GM12878 (cell line): ENCODE data around the gene SUPT3H. TPM values are rescaled to one million over a fixed set of nuclear protein-coding genes. Genes with fewer than 3 reads are reported as not detected.

ENCODE experiments used
- ATAC-seq: fragments of 200-7000 bp; cut with Tn5 transposase; 3 replicates; pipeline ENCODE4 v1.9.1; 2020; ENCODE audit warnings: mild to moderate bottlenecking, moderate library complexity
- BruUV-seq: library from RNA; stranded (reverse); fragments of 400-500 nt; replicated peaks from 2 replicates; lab custom pipeline; 2021; lab: Mats Ljungman, UMichigan
- CTCF ChIA-PET: fragments of 300-600 bp; sonication (Branson Sonifier 250); formaldehyde crosslinking; extraction: SDS; loops from one replicate; lab custom pipeline; 2021; ENCODE audit warnings: inconsistent platforms; lab: Yijun Ruan, JAX
- POLR2A ChIA-PET: fragments of 350-600 bp; formaldehyde crosslinking; extraction: SDS; loops from one replicate; lab custom pipeline; 2021; ENCODE audit warnings: inconsistent platforms; lab: Charles Lee
- RAD21 ChIA-PET: fragments of 300-600 bp; sonication (Branson Sonifier 250); formaldehyde crosslinking; loops from one replicate; lab custom pipeline; 2023; ENCODE audit warnings: antibody characterized with exemption; ENCODE audit not compliant: unreplicated experiment; lab: Charles Lee
- SMC1A ChIA-PET: fragments of 300-600 bp; sonication (Branson Sonifier 250); formaldehyde crosslinking; loops from one replicate; lab custom pipeline; 2023; ENCODE audit not compliant: unreplicated experiment, uncharacterized antibody; lab: Charles Lee
- DNase-seq: peaks from one replicate; pipeline ENCODE4 v3.0.0-alpha.2; 2011; ENCODE audit warnings: low read depth, low spot score
- FAIRE-seq: peaks from 3 replicates; lab custom pipeline; 2011; peaks lifted over from hg19 to GRCh38; lab: Jason Lieb, UNC
- H2AFZ ChIP-seq: 2 replicates; pipeline ENCODE4 v1.6.0; 2011; ENCODE audit warnings: low read depth, low read length, control low read depth; ENCODE audit not compliant: control insufficient read depth
- H3K27ac ChIP-seq: 2 replicates; pipeline ENCODE4 v1.5.1; 2011; ENCODE audit warnings: control low read depth; ENCODE audit not compliant: control insufficient read depth, insufficient read depth
- H3K27me3 ChIP-seq, 2 experiments: replicated peaks in 1 of 2; 2 replicates each; pipeline versions ENCODE4 v1.6.0 to v1.6.1; 2011; ENCODE audit warnings: low read length in 1 of 2; ENCODE audit not compliant: control insufficient read depth in 2 of 2, insufficient read depth in 2 of 2
- H3K36me3 ChIP-seq, 2 experiments: 2 replicates each; pipeline ENCODE4 v1.5.1; 2011; ENCODE audit warnings: low read length in 1 of 2; ENCODE audit not compliant: control insufficient read depth in 2 of 2, insufficient read depth in 2 of 2
- H3K4me1 ChIP-seq: 2 replicates; pipeline ENCODE4 v1.6.1; 2011; ENCODE audit warnings: mild to moderate bottlenecking, low read length, moderate library complexity, mixed read lengths; ENCODE audit not compliant: control insufficient read depth, insufficient read depth
- H3K4me2 ChIP-seq: 2 replicates; pipeline ENCODE4 v1.6.0; 2011; ENCODE audit warnings: control low read depth; ENCODE audit not compliant: control insufficient read depth, insufficient read depth
- H3K4me3 ChIP-seq: fragments of 200-600 bp; sonication (generic); 2 replicates; pipeline ENCODE4 v1.5.1; 2016
- H3K79me2 ChIP-seq: 2 replicates; pipeline ENCODE4 v1.6.0; 2011; ENCODE audit warnings: low read length; ENCODE audit not compliant: control insufficient read depth, insufficient read depth
- H3K9ac ChIP-seq: 2 replicates; pipeline ENCODE4 v1.8.0; 2011; ENCODE audit warnings: low read length, control low read depth, mixed read lengths; ENCODE audit not compliant: control insufficient read depth, insufficient read depth
- H3K9me3 ChIP-seq: replicated peaks from 3 replicates; pipeline ENCODE4 v1.5.1; 2011; ENCODE audit warnings: mild to moderate bottlenecking, low read length; ENCODE audit not compliant: control insufficient read depth, insufficient read depth
- H4K20me1 ChIP-seq: 2 replicates; pipeline ENCODE4 v1.6.0; 2011; ENCODE audit not compliant: control insufficient read depth, insufficient read depth
- BHLHE40 ChIP-seq, 2 experiments: fragments of 450-650 bp in 1 of 2; IDR thresholded peaks; 2 replicates each; pipeline ENCODE4 v1.6.1; 2011 to 2017; ENCODE audit warnings: low read depth in 2 of 2, borderline replicate concordance in 1 of 2, improper control_type of control experiment in 1 of 2, low read length in 1 of 2, mild to moderate bottlenecking in 1 of 2
- CHD1 ChIP-seq: IDR thresholded peaks from 2 replicates; pipeline ENCODE4 v1.6.1; 2012; ENCODE audit warnings: low read depth, low read length, improper control_type of control experiment
- EZH2 ChIP-seq: IDR thresholded peaks from 2 replicates; pipeline ENCODE4 v1.6.1; 2012; ENCODE audit warnings: low read depth, mild to moderate bottlenecking, control low read depth, inconsistent platforms, low read length, borderline replicate concordance; ENCODE audit not compliant: control insufficient read depth
- FOXM1 ChIP-seq: IDR thresholded peaks from 2 replicates; pipeline ENCODE4 v1.6.1; 2012; ENCODE audit warnings: low read depth, mild to moderate bottlenecking, inconsistent platforms, low read length, moderate library complexity
- NR2F1 ChIP-seq: fragments of 450-650 bp; conservative IDR thresholded peaks from 2 replicates; pipeline ENCODE4 v1.6.1; 2017; ENCODE audit warnings: mild to moderate bottlenecking
- YY1 ChIP-seq: IDR thresholded peaks from 2 replicates; pipeline ENCODE4 v1.6.1; 2011; ENCODE audit warnings: low read depth, mild to moderate bottlenecking, low read length
- ZZZ3 ChIP-seq: IDR thresholded peaks from 2 replicates; pipeline ENCODE4 v1.6.1; 2011; ENCODE audit warnings: low read depth; ENCODE audit not compliant: control insufficient read depth, insufficient read length
- WGBS: methylation state at CpG from one replicate; pipeline ENCODE4 v1.1.6; 2016; ENCODE audit warnings: low lambda C conversion rate; ENCODE audit not compliant: insufficient replicate concordance, insufficient coverage; ENCODE audit errors: missing lambda C conversion rate; 5-methylcytosine and 5-hydroxymethylcytosine counted together
- in situ Hi-C: fragments of 300-500 bp; cut with MboI; formaldehyde crosslinking; loops from 9 replicates; pipeline ENCODE4 v1.14.3; 2018; ENCODE audit warnings: mixed read lengths
- intact Hi-C: fragments of 100-400 bp; cut with micrococcal nuclease; formaldehyde crosslinking; loops from one replicate; pipeline ENCODE4 v1.14.2; 2022; ENCODE audit not compliant: unreplicated experiment
- polyA plus RNA-seq, 11 experiments: library from polyadenylated mRNA; depleted of rRNA in 4 of 11; unstranded in 6 of 11; stranded (reverse) in 5 of 11; fragments of >200 nt; fragmentation: Nextera tagmentation in 4 of 11; fragmentation: Illumina TruSeq in 1 of 11; extraction: Ambion mirVana in 4 of 11; extraction: Trizol in 1 of 11; gene quantifications; 1 replicate in 1 of 11; 2 replicates in 10 of 11; pipeline versions ENCODE4 v1.2.1 to v1.2.3, GENCODE V29; 2011 to 2016; ENCODE audit warnings: inconsistent platforms in 2 of 11, missing spikeins in 2 of 11, low read depth in 1 of 11
- total RNA-seq, 4 experiments: library from RNA; depleted of rRNA in 3 of 4; stranded (reverse); fragments of >200 nt in 3 of 4; fragmentation: Illumina TruSeq in 1 of 4; extraction: Trizol in 1 of 4; gene quantifications; 2 replicates each; pipeline versions ENCODE4 v1.2.1 to v1.2.3, GENCODE V29; 2013 to 2021
- TF ChIP-seq, protein P1 (sequence below): IDR thresholded peaks from 2 replicates; pipeline ENCODE4 v1.6.1; 2011; ENCODE audit warnings: borderline replicate concordance, low read depth, mild to moderate bottlenecking, moderate library complexity, mixed read lengths, low read length; ENCODE audit not compliant: insufficient read depth; ENCODE audit errors: extremely low read length
- TF ChIP-seq, protein P2 (sequence below): fragments of 450-650 bp; IDR thresholded peaks from 2 replicates; pipeline ENCODE4 v1.6.1; 2017; ENCODE audit warnings: borderline replicate concordance
- TF ChIP-seq, protein P3 (sequence below): IDR thresholded peaks from 2 replicates; pipeline ENCODE4 v1.6.1; 2012; ENCODE audit warnings: low read depth, low read length, improper control_type of control experiment
- TF ChIP-seq, protein P4 (sequence below): fragments of 450-650 bp; IDR thresholded peaks from 2 replicates; pipeline ENCODE4 v1.6.1; 2017; ENCODE audit warnings: mild to moderate bottlenecking, moderate library complexity

SUPT3H gene
- total and polyA plus RNA-seq, 10 of the 15 experiments (the other 5 are each of a cell fraction or from before 2014, with no cell fraction given), result 0.51 to 3.7 (median 2.0) TPM

DNA sequence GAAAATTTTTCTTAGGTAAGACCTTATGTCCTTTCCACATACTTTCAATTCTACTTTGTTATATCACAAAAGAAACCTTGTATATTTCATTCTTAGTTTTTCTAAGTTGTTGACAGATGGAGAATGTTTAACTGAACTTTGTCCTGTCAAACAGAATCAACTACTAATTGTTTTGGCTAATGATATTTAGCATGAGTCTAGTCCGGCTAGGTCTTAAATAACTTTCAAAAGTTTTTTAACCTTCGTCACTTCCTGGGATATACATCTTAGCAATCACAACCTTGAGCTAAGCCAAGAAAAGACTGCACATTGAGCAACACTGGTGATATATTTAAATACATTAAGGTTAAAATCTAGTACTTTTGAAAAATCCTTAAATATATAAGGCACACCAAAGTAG lies 112.5 kb downstream of the SUPT3H start:
- no peak overlapping the region for H3K4me3 ChIP-seq
- no peaks in the 10 kb centered on the region for H4K20me1 ChIP-seq
- intact Hi-C loops (no loop called here), in situ Hi-C loops (no loop called here)
- TF ChIP-seq, protein P1, sequence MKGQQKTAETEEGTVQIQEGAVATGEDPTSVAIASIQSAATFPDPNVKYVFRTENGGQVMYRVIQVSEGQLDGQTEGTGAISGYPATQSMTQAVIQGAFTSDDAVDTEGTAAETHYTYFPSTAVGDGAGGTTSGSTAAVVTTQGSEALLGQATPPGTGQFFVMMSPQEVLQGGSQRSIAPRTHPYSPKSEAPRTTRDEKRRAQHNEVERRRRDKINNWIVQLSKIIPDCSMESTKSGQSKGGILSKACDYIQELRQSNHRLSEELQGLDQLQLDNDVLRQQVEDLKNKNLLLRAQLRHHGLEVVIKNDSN, result no peak
- TF ChIP-seq BHLHE40 (IDR thresholded peaks at IDR 0.05; ENCODE audit: borderline replicate concordance in 1 of 2, low read depth in 2 of 2, low read length in 1 of 2) (no peak), ZZZ3 (no peak), CHD1 (no peak), EZH2 (no peak), FOXM1 (no peak), NR2F1 (no peak), YY1 (no peak)
- TF ChIP-seq, protein P2, sequence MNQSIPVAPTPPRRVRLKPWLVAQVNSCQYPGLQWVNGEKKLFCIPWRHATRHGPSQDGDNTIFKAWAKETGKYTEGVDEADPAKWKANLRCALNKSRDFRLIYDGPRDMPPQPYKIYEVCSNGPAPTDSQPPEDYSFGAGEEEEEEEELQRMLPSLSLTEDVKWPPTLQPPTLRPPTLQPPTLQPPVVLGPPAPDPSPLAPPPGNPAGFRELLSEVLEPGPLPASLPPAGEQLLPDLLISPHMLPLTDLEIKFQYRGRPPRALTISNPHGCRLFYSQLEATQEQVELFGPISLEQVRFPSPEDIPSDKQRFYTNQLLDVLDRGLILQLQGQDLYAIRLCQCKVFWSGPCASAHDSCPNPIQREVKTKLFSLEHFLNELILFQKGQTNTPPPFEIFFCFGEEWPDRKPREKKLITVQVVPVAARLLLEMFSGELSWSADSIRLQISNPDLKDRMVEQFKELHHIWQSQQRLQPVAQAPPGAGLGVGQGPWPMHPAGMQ, result no peak
- TF ChIP-seq, protein P3, sequence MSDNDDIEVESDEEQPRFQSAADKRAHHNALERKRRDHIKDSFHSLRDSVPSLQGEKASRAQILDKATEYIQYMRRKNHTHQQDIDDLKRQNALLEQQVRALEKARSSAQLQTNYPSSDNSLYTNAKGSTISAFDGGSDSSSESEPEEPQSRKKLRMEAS, result no peak
- TF ChIP-seq, protein P4, sequence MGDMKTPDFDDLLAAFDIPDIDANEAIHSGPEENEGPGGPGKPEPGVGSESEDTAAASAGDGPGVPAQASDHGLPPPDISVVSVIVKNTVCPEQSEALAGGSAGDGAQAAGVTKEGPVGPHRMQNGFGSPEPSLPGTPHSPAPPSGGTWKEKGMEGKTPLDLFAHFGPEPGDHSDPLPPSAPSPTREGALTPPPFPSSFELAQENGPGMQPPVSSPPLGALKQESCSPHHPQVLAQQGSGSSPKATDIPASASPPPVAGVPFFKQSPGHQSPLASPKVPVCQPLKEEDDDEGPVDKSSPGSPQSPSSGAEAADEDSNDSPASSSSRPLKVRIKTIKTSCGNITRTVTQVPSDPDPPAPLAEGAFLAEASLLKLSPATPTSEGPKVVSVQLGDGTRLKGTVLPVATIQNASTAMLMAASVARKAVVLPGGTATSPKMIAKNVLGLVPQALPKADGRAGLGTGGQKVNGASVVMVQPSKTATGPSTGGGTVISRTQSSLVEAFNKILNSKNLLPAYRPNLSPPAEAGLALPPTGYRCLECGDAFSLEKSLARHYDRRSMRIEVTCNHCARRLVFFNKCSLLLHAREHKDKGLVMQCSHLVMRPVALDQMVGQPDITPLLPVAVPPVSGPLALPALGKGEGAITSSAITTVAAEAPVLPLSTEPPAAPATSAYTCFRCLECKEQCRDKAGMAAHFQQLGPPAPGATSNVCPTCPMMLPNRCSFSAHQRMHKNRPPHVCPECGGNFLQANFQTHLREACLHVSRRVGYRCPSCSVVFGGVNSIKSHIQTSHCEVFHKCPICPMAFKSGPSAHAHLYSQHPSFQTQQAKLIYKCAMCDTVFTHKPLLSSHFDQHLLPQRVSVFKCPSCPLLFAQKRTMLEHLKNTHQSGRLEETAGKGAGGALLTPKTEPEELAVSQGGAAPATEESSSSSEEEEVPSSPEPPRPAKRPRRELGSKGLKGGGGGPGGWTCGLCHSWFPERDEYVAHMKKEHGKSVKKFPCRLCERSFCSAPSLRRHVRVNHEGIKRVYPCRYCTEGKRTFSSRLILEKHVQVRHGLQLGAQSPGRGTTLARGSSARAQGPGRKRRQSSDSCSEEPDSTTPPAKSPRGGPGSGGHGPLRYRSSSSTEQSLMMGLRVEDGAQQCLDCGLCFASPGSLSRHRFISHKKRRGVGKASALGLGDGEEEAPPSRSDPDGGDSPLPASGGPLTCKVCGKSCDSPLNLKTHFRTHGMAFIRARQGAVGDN, result no peak
- whole genome bisulfite sequencing, result 61% methylated on average over 2 of the region's 2 CpGs
- H3K9ac ChIP-seq, result no peak overlapping the region
- FAIRE-seq (no peak), DNase-seq (no peak), ATAC-seq (no peak)
- ChIA-PET SMC1A (interaction anchor here (1.3 kb wide), 1 partner anchor 12 kb away, joined by 4 read pairs; no protein-coding TSS in a partner anchor), CTCF (no interaction called here), POLR2A (no interaction called here), RAD21 (no interaction called here)
- H3K79me2 ChIP-seq, result no peaks in the 10 kb centered on the region
- H2AFZ ChIP-seq, result no peak overlapping the region
- H3K27me3 ChIP-seq, result no peaks in the 10 kb centered on the region
- no peaks in the 10 kb centered on the region for H3K4me1 ChIP-seq
- no peak overlapping the region for H3K27ac ChIP-seq
- H3K36me3 ChIP-seq, result no peaks in the 10 kb centered on the region
- H3K4me2 ChIP-seq, result no peak overlapping the region
- no TSS peak for BruUV-seq
- no peaks in the 10 kb centered on the region for H3K9me3 ChIP-seq
